ENCODE measurements around the gene FAM81A. TPM values are rescaled to one million over a fixed set of nuclear protein-coding genes. Genes with fewer than 3 reads are reported as not detected.

Gene FAM81A
- polyA plus RNA-seq, 2 of the 4 experiments (the other 2 are of a cell fraction), result 13.1 to 15.1 TPM

- ChIA-PET CTCF (interaction anchor here (0.7 to 2.7 kb wide), 17 partner anchors 14 to 434 kb away, joined by 3 to 15 read pairs (median 4); partner anchors contain the start of gene FAM81A), POLR2A (no interaction called here)
- no peak overlapping the region for H3K4me2 ChIP-seq
- H3K9me3 ChIP-seq, result no peaks in the 10 kb centered on the region
- FAIRE-seq (no peak), ATAC-seq (no peak), DNase-seq (ENCODE audit: low read depth in 1 of 2, low spot score in 1 of 2) (no peak)
- TF ChIP-seq PHF8 (IDR thresholded peaks at IDR 0.05; ENCODE audit: borderline replicate concordance, low read depth), result no peak
- no peak for TF ChIP-seq CBX2 (IDR thresholded peaks at IDR 0.05; ENCODE audit: borderline replicate concordance, low read depth)
- no peak overlapping the region for H3K4me3 ChIP-seq
- peaks cover 44% of the 10 kb centered on the region for H3K4me1 ChIP-seq
- H3K27ac ChIP-seq, result peak overlapping the region in 1 of 2 experiments; percentile 84; a peak in 3 of 6 replicates
- WGBS (ENCODE audit: missing lambda C conversion rate), result 88% methylated on average over 2 of the region's 2 CpGs
These were observed 24.4 kb upstream of the FAM81A start for GRCh38 chr15:59413577-59413976.

DNA sequence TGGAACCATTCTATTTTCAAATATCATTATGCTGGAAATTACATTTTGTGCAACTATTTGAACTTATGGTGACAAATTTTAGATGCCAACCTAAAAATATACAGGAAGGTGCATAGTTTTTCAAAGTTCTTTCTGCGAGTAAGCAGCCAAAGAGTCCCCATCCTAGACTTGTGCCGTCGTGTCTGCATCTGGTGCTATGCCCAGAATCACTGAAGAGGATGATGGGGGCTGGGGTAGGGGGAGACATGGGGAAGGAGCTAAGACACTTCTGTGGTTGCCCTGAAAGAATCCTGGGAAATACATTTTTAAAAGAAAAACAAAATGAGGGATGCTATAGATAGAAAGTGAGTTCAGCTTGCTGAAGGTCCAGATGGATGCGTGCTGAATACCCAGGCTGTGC, 21.2 kb upstream of the FAM81A start:
- ChIA-PET CTCF (interaction anchor here (0.7 to 3.0 kb wide), 3 partner anchors 21 to 242 kb away, joined by 4 to 13 read pairs (median 5); partner anchors contain the start of gene FAM81A), POLR2A (no interaction called here)
- TF ChIP-seq FOSL2 (IDR thresholded peaks at IDR 0.05) (no peak), FOSL2 (CRISPR knock-in tag; IDR thresholded peaks at IDR 0.05) (no peak), CHD4 (IDR thresholded peaks at IDR 0.05; ENCODE audit: borderline replicate concordance) (no peak), SMC3 (IDR thresholded peaks at IDR 0.05) (no peak), ZNF302 (CRISPR knock-in tag; IDR thresholded peaks at IDR 0.05) (no peak), JUNB (IDR thresholded peaks at IDR 0.05) (no peak)
- 68% methylated on average over 4 of the region's 4 CpGs for WGBS (ENCODE audit: missing lambda C conversion rate)
- DNase-seq (ENCODE audit: low read depth in 1 of 2, low spot score in 1 of 2) (no peak), FAIRE-seq (no peak), ATAC-seq (no peak)
- Histone ChIP-seq H3K4me2 (no peak overlapping the region), H3K9me3 (no peaks in the 10 kb centered on the region), H3K4me3 (no peak overlapping the region), H3K27ac (no peak overlapping the region), H3K4me1 (peaks cover 13% of the 10 kb centered on the region)

GRCh38 chr15:59419170-59419569, 18.8 kb upstream of the FAM81A start:
- H3K4me1 ChIP-seq, result no peaks in the 10 kb centered on the region
- no peak for TF ChIP-seq CTCF (IDR thresholded peaks at IDR 0.05)
- 37% methylated on average over 1 of the region's 1 CpG for WGBS (ENCODE audit: missing lambda C conversion rate)
- FAIRE-seq (no peak), ATAC-seq (no peak), DNase-seq (ENCODE audit: low read depth in 1 of 2, low spot score in 1 of 2) (no peak)
- H3K4me3 ChIP-seq, result no peak overlapping the region
- no peak overlapping the region for H3K4me2 ChIP-seq
- POLR2A ChIA-PET, result no interaction called here
- CTCF ChIA-PET, result interaction anchor here (1.8 kb wide), 1 partner anchor 74 kb away, joined by 9 read pairs; no protein-coding TSS in a partner anchor
- no peak overlapping the region for H3K27ac ChIP-seq
- H3K9me3 ChIP-seq, result no peaks in the 10 kb centered on the region

DNA sequence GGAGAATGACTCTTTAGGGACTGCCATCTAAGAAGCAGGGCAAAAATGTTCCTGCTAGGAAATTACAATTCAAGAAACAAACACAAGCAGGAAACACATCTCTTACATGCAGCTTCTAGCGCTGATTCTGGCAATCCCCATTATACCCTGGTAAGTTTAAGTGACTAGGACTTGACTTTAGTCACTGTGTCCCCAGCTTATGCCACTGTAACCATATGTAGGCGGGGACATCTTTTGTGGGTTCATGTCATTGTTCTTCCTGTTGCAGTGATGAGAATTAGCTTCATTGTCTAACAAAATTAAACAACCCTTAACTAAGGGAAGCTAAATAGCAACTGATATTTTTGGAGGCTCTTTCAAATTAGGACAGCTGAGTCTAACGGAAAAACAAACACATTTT, 17.9 kb upstream of the FAM81A start:
- Histone ChIP-seq H3K4me1 (no peaks in the 10 kb centered on the region), H3K4me3 (no peak overlapping the region), H3K4me2 (no peak overlapping the region), H3K27ac (no peak overlapping the region), H3K9me3 (no peaks in the 10 kb centered on the region)
- WGBS (ENCODE audit: missing lambda C conversion rate), result 78% methylated on average over 3 of the region's 3 CpGs
- DNase-seq (ENCODE audit: low read depth in 1 of 2, low spot score in 1 of 2) (no peak), ATAC-seq (no peak), FAIRE-seq (no peak)
- POLR2A ChIA-PET, result no interaction called here
- no peak for TF ChIP-seq REST (IDR thresholded peaks at IDR 0.05)
- no peak for TF ChIP-seq KDM5A (IDR thresholded peaks at IDR 0.05)
- no peak for TF ChIP-seq RFX5 (IDR thresholded peaks at IDR 0.05)
- no peak for TF ChIP-seq ZFP36 (IDR thresholded peaks at IDR 0.05; ENCODE audit: borderline replicate concordance, partially characterized antibody)
- TF ChIP-seq BHLHE40 (IDR thresholded peaks at IDR 0.05; ENCODE audit: low read depth, low read length), result no peak
- TF ChIP-seq CBX8 (IDR thresholded peaks at IDR 0.05), result no peak
- no peak for TF ChIP-seq BCL3 (IDR thresholded peaks at IDR 0.05)
- no peak for TF ChIP-seq KDM1A (IDR thresholded peaks at IDR 0.05; ENCODE audit: low read depth)
- TF ChIP-seq RARB (CRISPR knock-in tag; IDR thresholded peaks at IDR 0.05), result no peak
- no peak for TF ChIP-seq ESRRA (IDR thresholded peaks at IDR 0.05; ENCODE audit: borderline replicate concordance, low read length)
- TF ChIP-seq HES2 (IDR thresholded peaks at IDR 0.05), result no peak
- CTCF ChIA-PET, result interaction anchor here (1.8 kb wide), 1 partner anchor 73 kb away, joined by 9 read pairs; no protein-coding TSS in a partner anchor
